ENCODE data around the gene FBXL14. TPM values are rescaled to one million over a fixed set of nuclear protein-coding genes. Genes with fewer than 3 reads are reported as not detected.
"Not testable (repeated sequence)": the region's sequence is repeated elsewhere in the genome, so short reads cannot be mapped to it uniquely, and the experiment has no call there.

FBXL14 gene
- total RNA-seq, 1 donor, result 11.2 TPM

DNA sequence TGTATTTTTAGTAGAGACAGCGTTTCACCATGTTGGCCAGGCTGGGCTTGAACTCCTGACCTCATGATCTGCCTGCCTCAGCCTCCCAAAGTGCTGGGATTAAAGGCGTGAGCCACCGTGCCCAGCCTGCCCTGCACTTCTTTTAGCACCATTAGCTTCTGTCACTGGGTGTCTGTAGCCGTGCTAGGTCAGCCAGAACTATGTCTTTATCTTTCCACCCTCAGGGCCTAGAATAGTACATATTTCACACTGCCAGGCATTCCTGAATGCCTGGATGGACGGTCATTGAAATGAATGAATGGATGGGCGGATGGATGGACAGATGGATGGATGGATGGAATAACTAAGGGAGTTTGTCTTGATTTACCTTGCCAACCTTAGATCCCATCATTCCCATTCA, 33.7 kb downstream of the FBXL14 start:
- no peak overlapping the region for H3K4me3 ChIP-seq (ENCODE audit: low read depth, low read length)
- TF ChIP-seq, protein P1, sequence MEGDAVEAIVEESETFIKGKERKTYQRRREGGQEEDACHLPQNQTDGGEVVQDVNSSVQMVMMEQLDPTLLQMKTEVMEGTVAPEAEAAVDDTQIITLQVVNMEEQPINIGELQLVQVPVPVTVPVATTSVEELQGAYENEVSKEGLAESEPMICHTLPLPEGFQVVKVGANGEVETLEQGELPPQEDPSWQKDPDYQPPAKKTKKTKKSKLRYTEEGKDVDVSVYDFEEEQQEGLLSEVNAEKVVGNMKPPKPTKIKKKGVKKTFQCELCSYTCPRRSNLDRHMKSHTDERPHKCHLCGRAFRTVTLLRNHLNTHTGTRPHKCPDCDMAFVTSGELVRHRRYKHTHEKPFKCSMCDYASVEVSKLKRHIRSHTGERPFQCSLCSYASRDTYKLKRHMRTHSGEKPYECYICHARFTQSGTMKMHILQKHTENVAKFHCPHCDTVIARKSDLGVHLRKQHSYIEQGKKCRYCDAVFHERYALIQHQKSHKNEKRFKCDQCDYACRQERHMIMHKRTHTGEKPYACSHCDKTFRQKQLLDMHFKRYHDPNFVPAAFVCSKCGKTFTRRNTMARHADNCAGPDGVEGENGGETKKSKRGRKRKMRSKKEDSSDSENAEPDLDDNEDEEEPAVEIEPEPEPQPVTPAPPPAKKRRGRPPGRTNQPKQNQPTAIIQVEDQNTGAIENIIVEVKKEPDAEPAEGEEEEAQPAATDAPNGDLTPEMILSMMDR (IDR thresholded peaks at IDR 0.05; ENCODE audit: insufficient read depth, low read length), result no peak
- no peak for DNase-seq (ENCODE audit: low read depth)

DNA sequence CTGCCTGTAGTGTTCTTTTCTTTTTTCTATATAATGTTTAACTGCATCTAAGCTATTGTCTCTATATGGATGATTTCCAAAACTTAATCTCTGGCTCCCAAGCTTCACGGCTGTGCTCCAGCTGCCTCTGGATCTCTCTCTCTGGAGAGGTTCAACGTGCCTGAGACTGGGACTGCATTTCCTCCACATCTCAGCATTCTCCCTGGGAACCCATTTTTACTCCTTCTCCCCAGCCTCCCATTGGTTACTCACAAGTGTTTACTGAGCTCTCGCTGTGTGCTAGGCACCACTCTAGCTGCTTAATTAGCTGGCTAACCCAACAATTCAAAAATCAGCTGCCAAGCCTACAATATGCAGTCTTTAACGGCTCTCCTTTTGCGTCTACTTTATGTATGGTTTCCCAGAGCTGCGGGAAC, 34.7 kb downstream of the FBXL14 start:
- DNase-seq (ENCODE audit: low read depth), result peak; percentile 27
- TF ChIP-seq, protein P1 (IDR thresholded peaks at IDR 0.05; ENCODE audit: insufficient read depth, low read length), result no peak
- no peak overlapping the region for H3K4me3 ChIP-seq (ENCODE audit: low read depth, low read length)

DNA sequence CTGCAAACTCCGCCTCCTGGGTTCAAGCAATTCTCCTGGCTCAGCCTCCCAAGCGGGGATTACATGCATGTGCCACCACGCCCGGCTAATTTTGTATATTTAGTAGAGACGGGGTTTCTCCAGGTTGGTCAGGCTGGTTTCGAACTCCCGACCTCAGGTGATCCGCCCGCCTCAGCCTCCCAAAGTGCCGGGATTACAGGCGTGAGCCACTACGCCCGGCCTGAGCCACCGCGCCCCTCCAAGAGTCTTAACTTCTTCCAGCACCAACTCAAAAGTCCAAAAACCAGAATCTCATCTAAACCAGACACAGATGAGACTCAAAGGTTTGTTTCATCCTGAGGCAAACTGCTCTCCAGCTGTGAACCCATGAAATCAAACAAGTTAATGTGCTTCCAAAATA, 36.3 kb downstream of the FBXL14 start:
- DNase-seq (ENCODE audit: low read depth); H3K4me3 ChIP-seq (ENCODE audit: low read depth, low read length): not testable (repeated sequence)

DNA sequence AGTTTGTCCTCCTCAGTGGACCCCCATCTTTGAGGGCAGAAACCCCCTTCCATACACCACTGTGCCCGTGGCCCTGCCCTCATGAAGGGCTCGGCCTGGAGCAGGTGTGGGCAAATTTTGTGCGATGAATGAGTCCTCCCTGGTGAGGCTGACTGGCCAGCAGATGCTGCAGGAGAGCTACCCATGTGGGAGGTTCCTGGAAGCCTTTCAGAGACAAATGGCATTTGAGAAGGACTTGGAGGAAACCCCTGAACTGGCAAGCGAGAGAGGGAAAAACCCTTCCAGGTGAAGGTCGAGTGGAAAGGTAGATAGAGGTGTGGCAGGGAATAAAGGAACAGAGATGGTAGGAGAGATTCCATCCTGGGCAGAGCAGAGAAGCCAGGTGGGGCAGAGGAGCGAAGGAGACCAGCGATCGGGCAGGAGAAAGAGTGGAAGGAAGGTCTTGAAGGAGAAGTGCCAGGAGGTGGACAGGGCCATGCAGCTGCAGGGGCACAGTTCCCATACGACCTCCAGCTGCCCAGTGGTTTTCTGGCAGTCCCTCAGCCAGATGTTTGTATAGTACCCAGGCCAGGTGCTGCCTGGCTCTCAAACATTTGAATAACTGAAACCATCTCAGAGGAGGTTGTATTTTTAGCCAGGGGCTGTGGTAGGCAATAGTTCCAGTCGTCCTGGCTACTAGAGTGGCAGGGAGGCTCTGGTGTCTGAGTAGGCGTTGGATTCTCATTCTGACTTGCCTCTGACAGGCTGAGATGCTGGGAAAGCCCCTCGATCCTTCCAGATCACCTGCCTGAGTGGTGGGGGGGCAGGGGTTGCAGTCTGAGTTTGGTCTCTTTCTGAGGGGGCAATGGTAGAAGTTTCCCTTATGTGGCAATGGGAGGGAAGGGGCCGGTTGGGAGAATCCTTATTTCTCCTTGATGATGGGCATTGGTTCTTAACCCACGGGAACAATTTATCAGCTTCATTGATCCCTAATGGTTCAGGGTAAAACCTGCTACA, 40.1 kb downstream of the FBXL14 start:
- no peak for DNase-seq (ENCODE audit: low read depth)
- no peak overlapping the region for H3K4me3 ChIP-seq (ENCODE audit: low read depth, low read length)
- TF ChIP-seq, protein P1 (IDR thresholded peaks at IDR 0.05; ENCODE audit: insufficient read depth, low read length), result no peak

DNA sequence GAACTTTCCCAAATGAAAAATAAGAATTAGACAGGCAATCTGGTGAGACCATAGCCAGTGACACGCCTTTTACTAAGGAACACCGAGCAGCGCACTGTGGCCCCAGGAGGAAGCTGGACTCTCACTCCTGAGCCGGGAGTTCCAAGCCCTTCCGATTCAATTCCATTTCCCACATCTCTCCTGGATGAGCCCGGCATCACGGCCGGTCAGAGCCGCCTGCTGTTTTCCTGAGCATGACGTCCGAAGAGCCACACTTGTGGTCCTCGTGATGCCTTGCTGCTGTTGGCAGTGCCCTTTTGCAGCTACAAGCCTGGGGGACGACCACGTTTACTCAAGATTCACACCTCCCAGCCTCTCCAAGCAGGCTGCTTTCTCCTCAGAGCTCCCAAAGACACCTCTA, 40.8 kb downstream of the FBXL14 start:
- DNase-seq (ENCODE audit: low read depth), result no peak
- no peak overlapping the region for H3K4me3 ChIP-seq (ENCODE audit: low read depth, low read length)
- TF ChIP-seq, protein P1 (IDR thresholded peaks at IDR 0.05; ENCODE audit: insufficient read depth, low read length), result no peak

DNA sequence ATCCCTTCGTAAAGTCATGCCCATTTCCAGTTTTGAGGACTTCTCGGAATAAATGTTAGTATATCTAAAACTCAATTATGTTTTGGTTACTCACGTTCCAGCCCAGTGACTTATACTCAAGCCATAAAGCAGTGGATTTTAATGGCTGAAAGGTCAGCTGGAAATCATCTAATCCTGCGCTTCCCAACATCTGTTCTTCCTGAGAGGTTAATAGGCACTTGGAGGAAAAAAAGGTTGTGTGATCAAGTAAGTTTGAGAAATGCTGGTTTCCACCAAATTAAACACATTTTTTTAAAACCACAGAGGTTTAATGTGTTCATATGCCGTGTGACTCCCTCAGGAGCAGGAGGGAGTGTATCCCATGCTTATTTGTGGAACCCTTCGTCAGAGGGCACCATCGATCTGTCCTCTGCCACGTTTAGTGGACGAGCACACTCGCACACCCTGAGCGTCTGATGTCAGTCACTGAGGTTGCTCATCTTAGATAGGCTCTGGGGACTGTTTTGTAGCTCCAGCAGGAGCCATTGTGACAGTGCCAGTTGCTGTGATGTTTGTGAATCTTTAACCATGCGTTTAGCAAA, 41.4 kb downstream of the FBXL14 start:
- TF ChIP-seq, protein P1 (IDR thresholded peaks at IDR 0.05; ENCODE audit: insufficient read depth, low read length), result no peak
- DNase-seq (ENCODE audit: low read depth), result no peak
- no peak overlapping the region for H3K4me3 ChIP-seq (ENCODE audit: low read depth, low read length)

DNA sequence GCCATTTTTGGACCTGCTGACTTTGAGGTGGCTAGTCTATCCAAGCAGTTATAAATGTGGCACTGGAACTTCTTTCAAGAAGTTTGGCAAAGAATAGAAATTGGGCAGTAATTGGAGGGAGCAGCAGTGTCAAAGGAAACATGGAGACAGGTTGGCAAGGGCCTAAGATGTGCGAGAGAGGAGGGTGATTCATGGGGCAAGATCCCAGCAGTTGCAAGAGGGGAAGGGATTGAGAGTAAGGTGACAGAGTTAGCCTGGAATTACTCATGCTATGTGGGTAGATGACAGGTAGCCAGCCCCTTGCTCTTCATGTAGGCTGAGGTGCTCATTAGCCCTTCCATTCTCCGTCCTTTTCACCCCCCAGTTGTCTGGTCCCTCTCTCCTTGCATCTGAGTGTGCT, 42.2 kb downstream of the FBXL14 start:
- H3K4me3 ChIP-seq (ENCODE audit: low read depth, low read length), result no peak overlapping the region
- TF ChIP-seq, protein P1 (IDR thresholded peaks at IDR 0.05; ENCODE audit: insufficient read depth, low read length), result no peak
- no peak for DNase-seq (ENCODE audit: low read depth)

Data from fibroblast of the aortic adventitia (primary cell).